ENCODE results near the gene USP35.

DNA sequence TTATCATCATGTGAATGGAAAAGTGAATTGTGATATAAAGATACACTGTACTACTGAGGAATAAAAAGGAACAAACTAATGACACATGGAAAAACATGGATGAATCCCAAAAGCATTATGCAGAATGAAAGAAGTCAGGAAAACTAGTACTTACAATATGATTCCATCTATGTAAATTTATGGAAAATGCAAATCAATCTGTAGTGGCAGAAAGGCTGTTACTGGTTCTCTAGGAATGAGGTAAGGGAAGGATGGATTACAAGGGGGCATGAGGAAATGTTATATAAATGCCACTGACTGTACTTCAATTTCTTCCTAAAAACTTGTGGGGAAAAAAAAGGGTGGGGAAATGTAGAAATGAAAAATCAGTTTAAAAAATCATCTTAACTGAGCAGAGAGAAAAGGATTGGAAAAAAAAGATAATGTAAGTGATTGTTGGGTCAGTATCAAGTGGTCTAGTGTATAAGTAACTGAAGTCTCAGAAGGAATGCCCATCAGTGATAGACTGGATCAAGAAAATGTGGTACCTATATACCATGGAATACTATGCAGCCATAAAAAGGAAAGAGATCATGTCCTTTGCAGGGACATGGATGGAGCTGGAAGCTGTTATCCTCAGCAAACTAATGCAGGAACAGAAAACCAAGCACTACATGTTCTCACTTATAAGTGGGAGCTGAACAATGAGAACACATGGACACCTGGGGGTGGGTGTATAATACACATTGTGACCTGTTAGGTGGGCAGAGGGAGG is 48.8 kb downstream of the USP35 start:
- TF ChIP-seq POLR2A (IDR thresholded peaks at IDR 0.05) = no peak
- TF ChIP-seq, protein P1, sequence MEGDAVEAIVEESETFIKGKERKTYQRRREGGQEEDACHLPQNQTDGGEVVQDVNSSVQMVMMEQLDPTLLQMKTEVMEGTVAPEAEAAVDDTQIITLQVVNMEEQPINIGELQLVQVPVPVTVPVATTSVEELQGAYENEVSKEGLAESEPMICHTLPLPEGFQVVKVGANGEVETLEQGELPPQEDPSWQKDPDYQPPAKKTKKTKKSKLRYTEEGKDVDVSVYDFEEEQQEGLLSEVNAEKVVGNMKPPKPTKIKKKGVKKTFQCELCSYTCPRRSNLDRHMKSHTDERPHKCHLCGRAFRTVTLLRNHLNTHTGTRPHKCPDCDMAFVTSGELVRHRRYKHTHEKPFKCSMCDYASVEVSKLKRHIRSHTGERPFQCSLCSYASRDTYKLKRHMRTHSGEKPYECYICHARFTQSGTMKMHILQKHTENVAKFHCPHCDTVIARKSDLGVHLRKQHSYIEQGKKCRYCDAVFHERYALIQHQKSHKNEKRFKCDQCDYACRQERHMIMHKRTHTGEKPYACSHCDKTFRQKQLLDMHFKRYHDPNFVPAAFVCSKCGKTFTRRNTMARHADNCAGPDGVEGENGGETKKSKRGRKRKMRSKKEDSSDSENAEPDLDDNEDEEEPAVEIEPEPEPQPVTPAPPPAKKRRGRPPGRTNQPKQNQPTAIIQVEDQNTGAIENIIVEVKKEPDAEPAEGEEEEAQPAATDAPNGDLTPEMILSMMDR (IDR thresholded peaks at IDR 0.05) = no peak
- no peak for TF ChIP-seq EP300 (IDR thresholded peaks at IDR 0.05)
